Small intestine (tissue), 7 donors: ENCODE data around the gene ZNF594. TPM values are rescaled to one million over a fixed set of nuclear protein-coding genes. Genes with fewer than 3 reads are reported as not detected.
"Not testable (repeated sequence)": the region's sequence is repeated elsewhere in the genome, so short reads cannot be mapped to it uniquely, and the experiment has no call there.

Source experiments
- DNase-seq, 2 donors: peaks; one replicate each; pipeline versions ENCODE4 v3.0.0 to v3.0.0-alpha.2; 2013
- FAIRE-seq: peaks from 2 replicates; lab custom pipeline; 2012; peaks lifted over from hg19 to GRCh38; lab: Jason Lieb, UNC
- H3K27ac ChIP-seq, 3 donors: one replicate each; pipeline ENCODE4 v1.5.1; 2013; ENCODE audit warnings: low read length in 2 of 3, mild to moderate bottlenecking in 2 of 3, control low read depth in 1 of 3, inconsistent platforms in 1 of 3, low read depth in 1 of 3, moderate library complexity in 1 of 3
- H3K27me3 ChIP-seq, 3 donors: one replicate each; pipeline ENCODE4 v1.6.1; 2013; ENCODE audit warnings: low read length in 3 of 3, inconsistent platforms in 1 of 3; ENCODE audit not compliant: control insufficient read depth in 3 of 3, insufficient read depth in 3 of 3
- H3K36me3 ChIP-seq, 3 donors: one replicate each; pipeline ENCODE4 v1.6.1; 2013; ENCODE audit warnings: low read length in 3 of 3, inconsistent platforms in 1 of 3, low read depth in 1 of 3, mild to moderate bottlenecking in 1 of 3, moderate library complexity in 1 of 3; ENCODE audit not compliant: control insufficient read depth in 3 of 3, insufficient read depth in 2 of 3
- H3K4me1 ChIP-seq, 3 donors: one replicate each; pipeline ENCODE4 v1.6.1; 2013; ENCODE audit warnings: low read length in 2 of 3, inconsistent platforms in 1 of 3, low read depth in 1 of 3, mild to moderate bottlenecking in 1 of 3, moderate library complexity in 1 of 3; ENCODE audit not compliant: control insufficient read depth in 3 of 3, insufficient read depth in 2 of 3
- H3K4me3 ChIP-seq, 3 donors: one replicate each; pipeline ENCODE4 v1.5.1; 2013; ENCODE audit warnings: low read length in 3 of 3, control low read depth in 1 of 3, inconsistent platforms in 1 of 3, low read depth in 1 of 3, mild to moderate bottlenecking in 1 of 3, moderate library complexity in 1 of 3
- H3K9me3 ChIP-seq, 2 donors: one replicate each; pipeline ENCODE4 v1.6.1; 2013; ENCODE audit warnings: low read depth in 1 of 2, low read length in 1 of 2; ENCODE audit not compliant: control insufficient read depth in 2 of 2, insufficient read depth in 1 of 2
- WGBS, 3 donors: extraction: QIAGEN DNeasy Blood & Tissue Kit; methylation state at CpG; one replicate each; pipeline ENCODE4 v1.1.7; 2013; 5-methylcytosine and 5-hydroxymethylcytosine counted together
- polyA plus RNA-seq, 4 donors: library from polyadenylated mRNA; stranded (reverse) in 3 of 4; unstranded in 1 of 4; fragments of 200-250 nt in 3 of 4; fragments of 120-200 nt in 1 of 4; gene quantifications; one replicate each; pipeline versions ENCODE4 v1.2.1 to v1.2.3, GENCODE V29; 2013
- donor health status: healthy with polysubstance abuse.
- donor health status: control.
- donor health status: control.
- donor health status: Bipolar disorder and iron deficiency.
- donor health status: healthy.

The ZNF594 gene
- polyA plus RNA-seq, 4 donors, result 0.22 to 14.0 (median 0.94) TPM

DNA sequence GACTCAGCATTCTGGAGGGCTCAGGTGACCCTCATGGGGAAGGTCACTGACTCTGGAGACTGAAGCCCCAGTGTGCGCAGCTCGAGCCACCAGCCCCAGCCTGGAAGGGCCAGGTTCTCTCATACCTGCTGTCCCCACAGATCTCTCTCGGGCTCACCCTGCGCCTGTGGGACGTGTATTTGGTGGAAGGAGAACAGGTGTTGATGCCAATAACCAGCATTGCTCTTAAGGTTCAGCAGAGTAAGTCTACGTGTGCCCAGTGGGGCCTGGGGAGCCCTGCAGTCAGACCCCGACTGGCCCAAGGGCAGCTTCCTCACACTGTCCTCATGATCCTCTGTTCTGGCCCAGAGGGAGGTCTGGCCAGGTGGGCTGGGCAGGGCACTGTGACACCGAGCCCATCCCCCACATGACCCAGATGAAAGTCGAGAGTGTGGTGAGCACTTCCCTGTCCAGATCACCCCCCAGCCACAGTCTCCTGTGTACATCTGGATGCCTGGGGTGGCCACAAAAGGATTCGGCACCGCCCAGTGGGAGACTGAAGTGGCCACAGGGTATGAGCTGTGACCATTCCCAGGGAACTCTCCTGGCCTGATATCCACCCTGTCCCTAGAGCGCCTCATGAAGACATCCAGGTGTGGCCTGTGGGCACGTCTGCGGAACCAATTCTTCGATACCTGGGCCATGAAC, 54.0 kb downstream of the ZNF594 start:
- H3K9me3 ChIP-seq, H3K27me3 ChIP-seq, H3K27ac ChIP-seq, H3K4me1 ChIP-seq, FAIRE-seq, DNase-seq, H3K36me3 ChIP-seq, H3K4me3 ChIP-seq: not testable (repeated sequence)
- 80 to 87% (median 81%) methylated on average over 14 to 15 of the region's 15 CpGs for whole genome bisulfite sequencing, 3 donors

DNA sequence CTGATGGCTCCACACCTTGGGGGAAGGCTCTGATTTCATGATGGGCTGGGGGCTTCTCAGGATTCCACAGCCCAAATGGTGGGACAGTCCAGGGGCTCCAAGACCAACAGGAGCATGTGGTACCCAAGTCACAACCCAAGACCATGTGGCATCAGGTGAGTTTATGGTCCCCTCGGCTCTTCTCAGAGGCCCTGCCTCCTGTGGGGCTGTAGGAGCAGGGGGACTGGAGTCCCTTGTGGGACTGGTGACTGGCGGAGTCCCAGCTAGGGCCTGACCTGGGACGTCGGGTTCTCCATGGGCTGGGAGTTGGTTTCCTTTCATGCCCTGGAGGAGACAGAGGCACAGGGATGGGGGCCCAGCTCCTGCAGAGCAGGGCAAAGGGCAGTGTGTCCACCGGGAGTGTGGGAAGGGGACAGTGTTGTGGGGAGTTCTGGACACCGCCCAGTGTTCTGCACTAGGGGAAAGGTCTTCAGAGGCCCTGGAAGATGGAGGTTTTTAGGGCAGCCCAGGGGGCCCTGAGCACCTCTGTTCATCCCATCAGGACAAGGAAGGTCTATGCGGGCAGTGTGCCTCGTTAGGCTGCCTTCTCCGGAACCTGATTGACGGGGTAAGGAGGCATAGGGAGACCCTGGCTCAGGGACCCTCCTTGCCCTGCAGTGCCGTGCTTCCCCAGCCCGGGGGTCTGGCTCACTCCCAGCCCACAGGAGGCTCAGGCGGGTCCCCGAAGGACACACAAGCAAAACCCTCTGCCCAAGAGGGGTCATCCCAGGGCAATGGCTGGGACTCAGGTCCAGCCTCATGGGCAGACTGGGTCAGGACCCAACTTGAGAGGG, 54.9 kb downstream of the ZNF594 start:
- H3K4me3 ChIP-seq, H3K9me3 ChIP-seq, H3K36me3 ChIP-seq, H3K27ac ChIP-seq, H3K4me1 ChIP-seq, H3K27me3 ChIP-seq, FAIRE-seq, DNase-seq: not testable (repeated sequence)
- WGBS, 3 donors, result 78 to 86% (median 79%) methylated on average over 12 to 14 of the region's 14 CpGs

DNA sequence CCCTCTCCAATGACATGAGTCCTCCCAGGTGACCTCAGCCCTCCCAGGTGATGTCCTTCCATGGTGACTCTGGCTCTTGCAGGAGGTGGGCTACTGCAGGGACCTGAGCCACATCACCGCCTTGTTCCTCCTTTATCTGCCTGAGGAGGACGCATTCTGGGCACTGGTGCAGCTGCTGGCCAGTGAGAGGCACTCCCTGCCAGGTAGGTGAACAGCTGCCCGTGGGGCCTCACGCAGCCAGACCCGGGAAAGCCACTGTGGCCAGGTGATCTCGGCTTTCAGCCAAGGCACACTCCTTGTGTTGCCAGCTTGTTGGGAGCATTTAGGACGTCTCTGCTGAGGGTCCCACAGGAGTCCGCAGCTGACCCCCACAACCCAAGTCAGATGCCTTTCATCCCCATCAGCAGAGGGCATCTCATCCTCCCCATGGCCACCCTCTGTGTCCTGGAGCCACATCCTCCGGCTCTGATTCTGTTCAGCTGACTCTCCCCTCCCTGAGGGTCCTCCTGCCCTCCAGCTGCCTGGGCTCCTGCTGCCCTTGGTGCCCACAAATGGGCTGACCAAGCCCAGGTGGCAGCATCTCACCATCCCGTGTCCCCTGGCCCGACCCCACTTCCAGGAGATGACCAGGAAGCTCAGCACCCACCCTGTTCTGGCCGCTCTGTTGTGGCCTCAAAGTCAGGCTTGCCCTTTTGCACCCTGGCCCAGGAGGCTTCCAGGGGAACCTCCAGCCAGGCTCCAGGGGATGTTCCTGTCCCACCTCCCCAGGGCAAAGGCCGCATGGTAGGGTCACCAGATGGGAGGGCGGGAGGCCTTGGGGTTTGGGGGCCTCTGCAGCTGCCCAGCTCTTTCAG, 55.7 kb downstream of the ZNF594 start:
- Histone ChIP-seq H3K27ac (no peak overlapping the region), H3K36me3 (no peaks in the 10 kb centered on the region), H3K4me1 (no peaks in the 10 kb centered on the region), H3K27me3 (no peaks in the 10 kb centered on the region), H3K4me3 (no peak overlapping the region), H3K9me3 (no peaks in the 10 kb centered on the region)
- WGBS, 3 donors, result 82 to 88% (median 82%) methylated on average over 14 of the region's 14 CpGs
- FAIRE-seq (no peak), DNase-seq (no peak)

- H3K27ac ChIP-seq, H3K27me3 ChIP-seq, H3K4me3 ChIP-seq, H3K9me3 ChIP-seq, DNase-seq, H3K36me3 ChIP-seq, FAIRE-seq, H3K4me1 ChIP-seq: not testable (repeated sequence)
- 78 to 82% (median 78%) methylated on average over 8 of the region's 8 CpGs for WGBS, 3 donors
These were observed 56.4 kb downstream of the ZNF594 start for GRCh38 chr17:5135131-5135712.

DNA sequence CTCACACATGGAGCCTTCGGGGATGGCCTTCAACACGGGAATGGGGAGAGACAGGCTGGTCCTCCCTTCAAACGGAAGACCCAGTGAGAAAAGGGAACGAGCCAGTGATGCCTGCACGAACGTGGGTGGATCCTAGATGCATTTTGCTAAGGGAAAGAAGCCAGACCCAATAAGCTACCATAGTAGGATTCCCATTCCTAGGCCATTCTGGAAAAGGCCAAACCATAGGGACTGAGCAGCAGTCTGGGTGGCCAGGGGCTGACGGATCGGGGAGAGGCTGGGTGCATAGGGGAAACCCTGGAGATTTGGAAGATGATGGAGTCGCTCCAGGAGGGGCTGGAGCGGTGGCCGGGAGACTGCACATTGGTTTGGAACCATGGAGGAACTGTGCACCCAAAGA, 57.1 kb downstream of the ZNF594 start:
- not testable (repeated sequence) for H3K9me3 ChIP-seq, H3K27ac ChIP-seq, FAIRE-seq, H3K4me1 ChIP-seq, H3K27me3 ChIP-seq, H3K36me3 ChIP-seq, H3K4me3 ChIP-seq, DNase-seq
- WGBS, 3 donors, result 80 to 88% (median 85%) methylated on average over 11 of the region's 11 CpGs

DNA sequence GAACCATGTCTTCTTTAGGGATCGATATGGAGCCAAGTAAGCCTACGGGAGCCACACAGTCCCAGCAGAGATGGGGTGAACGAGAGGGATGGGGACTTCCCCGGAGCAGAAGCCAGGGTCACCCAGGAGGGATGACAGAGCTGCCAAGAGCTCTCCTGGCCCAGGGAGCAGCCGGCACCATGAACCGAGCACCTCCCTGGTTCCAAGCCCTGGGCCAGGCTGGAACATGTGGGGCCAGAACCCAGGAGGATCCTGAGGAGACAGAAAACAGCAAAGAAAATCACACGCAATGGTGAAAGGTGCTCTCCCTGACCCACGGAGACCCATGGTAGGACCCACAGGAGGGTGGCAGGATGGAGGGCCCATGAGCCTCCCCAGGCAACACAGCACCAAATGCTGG, 57.7 kb downstream of the ZNF594 start:
- not testable (repeated sequence) for H3K4me1 ChIP-seq, H3K9me3 ChIP-seq, H3K4me3 ChIP-seq, FAIRE-seq, H3K27me3 ChIP-seq, DNase-seq, H3K27ac ChIP-seq, H3K36me3 ChIP-seq
- 90 to 92% (median 90%) methylated on average over 8 of the region's 8 CpGs for WGBS, 3 donors

- H3K4me3 ChIP-seq, result no peak overlapping the region
- no peaks in the 10 kb centered on the region for H3K27me3 ChIP-seq
- no peaks in the 10 kb centered on the region for H3K36me3 ChIP-seq
- FAIRE-seq (no peak), DNase-seq (no peak)
- 74 to 78% (median 78%) methylated on average over 6 to 8 of the region's 8 CpGs for WGBS, 3 donors
- H3K9me3 ChIP-seq, result no peaks in the 10 kb centered on the region
- no peaks in the 10 kb centered on the region for H3K4me1 ChIP-seq
- H3K27ac ChIP-seq, result no peak overlapping the region
These were observed 58.4 kb downstream of the ZNF594 start for GRCh38 chr17:5133311-5133710.
